NB4 (cell line): ENCODE data around the gene SIAH3.

Source experiments
- DNase-seq: peaks from one replicate; pipeline ENCODE4 v3.0.0; 2010; ENCODE audit warnings: low read depth
- H3K4me3 ChIP-seq: one replicate; pipeline ENCODE4 v1.5.1; 2011; ENCODE audit warnings: mild to moderate bottlenecking, low read depth, low read length, moderate library complexity
- MAX ChIP-seq: IDR thresholded peaks from 2 replicates; pipeline ENCODE4 v1.6.1; 2011; ENCODE audit warnings: low read depth, low read length
- MYC ChIP-seq: IDR thresholded peaks from 2 replicates; pipeline ENCODE4 v1.6.1; 2011; ENCODE audit warnings: low read depth, low read length
- POLR2A ChIP-seq: IDR thresholded peaks from 2 replicates; pipeline ENCODE4 v1.6.1; 2011; ENCODE audit warnings: mild to moderate bottlenecking; ENCODE audit not compliant: insufficient read length; ENCODE audit errors: extremely low read depth
- TF ChIP-seq, protein P1 (sequence below): IDR thresholded peaks from one replicate; pipeline ENCODE4 v1.5.1; 2012; ENCODE audit warnings: low read depth, low read length

The SIAH3 gene

GRCh38 chr13:45799451-45799850 is 52.1 kb downstream of the SIAH3 start:
- TF ChIP-seq POLR2A = no peak
- TF ChIP-seq, protein P1, sequence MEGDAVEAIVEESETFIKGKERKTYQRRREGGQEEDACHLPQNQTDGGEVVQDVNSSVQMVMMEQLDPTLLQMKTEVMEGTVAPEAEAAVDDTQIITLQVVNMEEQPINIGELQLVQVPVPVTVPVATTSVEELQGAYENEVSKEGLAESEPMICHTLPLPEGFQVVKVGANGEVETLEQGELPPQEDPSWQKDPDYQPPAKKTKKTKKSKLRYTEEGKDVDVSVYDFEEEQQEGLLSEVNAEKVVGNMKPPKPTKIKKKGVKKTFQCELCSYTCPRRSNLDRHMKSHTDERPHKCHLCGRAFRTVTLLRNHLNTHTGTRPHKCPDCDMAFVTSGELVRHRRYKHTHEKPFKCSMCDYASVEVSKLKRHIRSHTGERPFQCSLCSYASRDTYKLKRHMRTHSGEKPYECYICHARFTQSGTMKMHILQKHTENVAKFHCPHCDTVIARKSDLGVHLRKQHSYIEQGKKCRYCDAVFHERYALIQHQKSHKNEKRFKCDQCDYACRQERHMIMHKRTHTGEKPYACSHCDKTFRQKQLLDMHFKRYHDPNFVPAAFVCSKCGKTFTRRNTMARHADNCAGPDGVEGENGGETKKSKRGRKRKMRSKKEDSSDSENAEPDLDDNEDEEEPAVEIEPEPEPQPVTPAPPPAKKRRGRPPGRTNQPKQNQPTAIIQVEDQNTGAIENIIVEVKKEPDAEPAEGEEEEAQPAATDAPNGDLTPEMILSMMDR = no peak
- TF ChIP-seq MAX = no peak
- no peak for TF ChIP-seq MYC
- no peak overlapping the region for H3K4me3 ChIP-seq
- no peak for DNase-seq

GRCh38 chr13:45798851-45799250 is 52.7 kb downstream of the SIAH3 start:
- no peak overlapping the region for H3K4me3 ChIP-seq
- no peak for DNase-seq
- TF ChIP-seq POLR2A = no peak
- TF ChIP-seq, protein P1 = no peak
- no peak for TF ChIP-seq MYC
- TF ChIP-seq MAX = no peak

DNA sequence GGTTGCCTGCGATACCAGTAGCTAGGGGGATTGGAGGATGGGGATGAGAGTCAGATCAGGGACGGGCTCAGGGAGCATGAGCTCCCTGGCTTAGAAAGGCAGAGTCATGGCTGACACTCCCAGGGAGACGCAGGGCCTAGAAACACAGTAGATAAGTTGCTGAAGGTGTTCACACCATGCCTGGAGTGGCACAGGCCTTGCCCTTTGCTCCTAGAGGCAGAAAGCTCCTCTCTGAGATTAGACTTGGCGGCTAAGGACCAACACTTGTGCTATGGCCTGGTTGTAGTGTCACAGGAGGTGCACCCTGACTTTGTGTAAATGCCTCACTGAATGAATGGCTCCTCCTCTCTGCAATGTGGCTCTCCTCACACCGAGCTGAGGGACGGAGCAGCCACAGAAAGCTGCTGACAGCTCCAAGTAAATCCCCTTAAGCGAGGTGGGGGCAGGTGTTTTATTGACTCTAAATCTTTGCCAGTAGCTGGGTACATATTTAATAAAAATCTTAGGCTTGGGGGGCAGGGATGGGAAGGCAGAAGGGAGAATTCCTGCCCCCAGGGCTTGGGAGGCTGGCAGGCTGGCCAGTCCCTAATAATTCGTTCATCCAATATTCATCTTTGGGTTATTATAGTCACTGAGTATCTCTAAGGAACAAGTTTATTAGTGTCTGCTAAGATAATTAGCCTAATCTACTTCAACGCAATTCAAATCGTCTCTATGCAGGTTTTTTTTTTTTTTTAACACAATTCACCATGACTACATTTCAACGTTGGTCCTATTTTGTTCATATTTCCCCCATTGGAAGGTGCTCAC is 54.9 kb downstream of the SIAH3 start:
- no peak for DNase-seq
- no peak overlapping the region for H3K4me3 ChIP-seq
- TF ChIP-seq POLR2A (no peak), MYC (no peak), MAX (no peak)
- TF ChIP-seq, protein P1 = no peak

DNA sequence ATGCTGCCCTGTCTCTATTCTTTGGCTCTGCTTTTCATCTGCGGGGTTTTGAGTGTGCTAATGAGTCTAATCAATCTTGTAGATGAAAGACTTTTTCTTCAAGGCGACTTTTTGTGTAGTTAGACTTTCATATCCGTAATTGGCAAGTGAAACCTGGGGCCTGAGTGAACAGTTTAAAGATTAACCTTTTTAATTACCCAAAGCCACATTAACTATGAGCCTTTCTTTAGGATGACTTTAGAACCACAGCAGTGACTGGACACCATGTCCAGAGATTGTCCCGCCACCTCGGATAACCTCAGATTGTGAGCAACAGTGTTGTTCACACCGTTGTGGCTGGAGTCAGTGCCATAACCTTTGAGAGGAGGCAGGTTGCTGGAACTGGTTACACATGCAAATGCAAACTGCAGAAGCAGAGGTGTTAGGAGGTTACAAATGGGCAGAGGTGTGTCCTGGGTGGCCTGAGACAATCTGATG is 58.7 kb downstream of the SIAH3 start:
- no peak for TF ChIP-seq MYC
- TF ChIP-seq, protein P1 = no peak
- TF ChIP-seq POLR2A = no peak
- no peak for TF ChIP-seq MAX
- H3K4me3 ChIP-seq = no peak overlapping the region
- DNase-seq = no peak

DNA sequence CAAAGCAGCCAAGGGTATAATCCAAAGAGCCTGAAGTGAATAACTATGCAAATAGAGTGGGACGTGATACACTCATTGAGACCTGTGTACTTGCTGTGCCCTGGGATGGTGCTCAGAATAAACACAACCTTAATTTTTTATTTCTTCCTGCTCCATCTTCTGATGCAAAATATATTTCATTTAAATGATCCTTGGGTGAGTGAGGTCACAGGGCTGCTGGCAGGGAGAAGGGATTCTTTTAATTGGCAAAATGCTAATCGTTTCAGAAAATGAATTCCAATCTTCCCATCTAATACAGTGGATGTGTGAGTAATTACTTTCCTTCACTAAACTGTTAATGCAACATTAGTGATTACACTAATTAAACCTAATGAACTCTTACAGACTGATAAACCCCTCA is 63.5 kb downstream of the SIAH3 start:
- DNase-seq = no peak
- TF ChIP-seq MAX (no peak), POLR2A (no peak), MYC (no peak)
- TF ChIP-seq, protein P1 = no peak
- no peak overlapping the region for H3K4me3 ChIP-seq
